Fibroblast of mammary gland (primary cell): ENCODE results near the gene TNFSF9.

Source experiments
- DNase-seq: peaks from one replicate; pipeline ENCODE4 v3.0.0-alpha.2; 2010; ENCODE audit warnings: low read depth
- H3K4me3 ChIP-seq: 2 replicates; pipeline ENCODE4 v1.5.1; 2011; ENCODE audit warnings: low read depth, mild to moderate bottlenecking, low read length, moderate library complexity; ENCODE audit not compliant: control insufficient read depth
- CTCF ChIP-seq: conservative IDR thresholded peaks from 2 replicates; pipeline ENCODE4 v1.5.1; 2011; ENCODE audit warnings: low read depth, low read length, inconsistent platforms; ENCODE audit not compliant: control insufficient read depth, insufficient read depth

Gene TNFSF9

GRCh38 chr19:6518145-6518911 lies 12.5 kb upstream of the TNFSF9 start:
- no peak for TF ChIP-seq CTCF
- no peak overlapping the region for H3K4me3 ChIP-seq
- no peak for DNase-seq

GRCh38 chr19:6519289-6519688 lies 11.5 kb upstream of the TNFSF9 start:
- TF ChIP-seq CTCF = no peak
- peak; percentile 90 for DNase-seq
- no peak overlapping the region for H3K4me3 ChIP-seq

GRCh38 chr19:6521718-6522646 lies 8.8 kb upstream of the TNFSF9 start:
- TF ChIP-seq CTCF = no peak
- H3K4me3 ChIP-seq = no peak overlapping the region
- peak; percentile 45 for DNase-seq

- no peak overlapping the region for H3K4me3 ChIP-seq
- DNase-seq = no peak
- TF ChIP-seq CTCF = no peak
These were observed 8.1 kb upstream of the TNFSF9 start for GRCh38 chr19:6522712-6523111.

GRCh38 chr19:6524311-6524710 lies 6.5 kb upstream of the TNFSF9 start:
- no peak for TF ChIP-seq CTCF
- no peak for DNase-seq
- no peak overlapping the region for H3K4me3 ChIP-seq

- TF ChIP-seq CTCF = no peak
- no peak for DNase-seq
- H3K4me3 ChIP-seq = no peak overlapping the region
These were observed 2.8 kb upstream of the TNFSF9 start for GRCh38 chr19:6527893-6528543.
